Activated T-helper 1 cell treated with anti-CD3 and anti-CD28 coated beads, Interleukin-12 subunit alpha, Interleukin-12 subunit beta, Interleukin-2, Interleukin-4 antibody, amounts not matched to agents 30 ng/mL and 10 ng/mL and 1 ng/mL, durations not matched to agents 14 hours and 24 hours and 36 hours (primary cell): ENCODE data around the gene ERCC4. TPM values are rescaled to one million over a fixed set of nuclear protein-coding genes. Genes with fewer than 3 reads are reported as not detected.
A peak's percentile ranks its signal among the peaks of the same experiment; 100 is the strongest.

Experiments
- DNase-seq: peaks from one replicate; pipeline ENCODE4 v3.0.0; 2021; ENCODE audit warnings: low spot score
- H3K27ac Mint-ChIP-seq: one replicate; pipeline ENCODE4 v1.8.0; 2021; ENCODE audit warnings: mild to moderate bottlenecking, mixed read lengths
- H3K27me3 Mint-ChIP-seq: one replicate; pipeline ENCODE4 v1.8.0; 2022; ENCODE audit warnings: mild to moderate bottlenecking, moderate library complexity, mixed read lengths; ENCODE audit not compliant: insufficient read depth
- H3K36me3 Mint-ChIP-seq: one replicate; pipeline ENCODE4 v1.8.0; 2021; ENCODE audit warnings: low read depth, mixed read lengths
- H3K4me1 Mint-ChIP-seq: one replicate; pipeline ENCODE4 v1.8.0; 2021; ENCODE audit warnings: low read depth, mixed read lengths
- H3K4me3 Mint-ChIP-seq: one replicate; pipeline ENCODE4 v1.8.0; 2021; ENCODE audit warnings: mild to moderate bottlenecking, moderate library complexity, mixed read lengths
- H3K9me3 Mint-ChIP-seq: one replicate; pipeline ENCODE4 v1.8.0; 2021; ENCODE audit warnings: mixed read lengths
- intact Hi-C: fragments of 100-400 bp; cut with micrococcal nuclease; formaldehyde crosslinking; loops from one replicate; pipeline ENCODE4 v1.15.1; 2024
- total RNA-seq: library from RNA; stranded (reverse); gene quantifications from 2 replicates; pipeline ENCODE4 v1.2.3, GENCODE V29; 2022

ERCC4 gene
- total RNA-seq, 1 donor from 2014 or later: 15.9 TPM

DNA sequence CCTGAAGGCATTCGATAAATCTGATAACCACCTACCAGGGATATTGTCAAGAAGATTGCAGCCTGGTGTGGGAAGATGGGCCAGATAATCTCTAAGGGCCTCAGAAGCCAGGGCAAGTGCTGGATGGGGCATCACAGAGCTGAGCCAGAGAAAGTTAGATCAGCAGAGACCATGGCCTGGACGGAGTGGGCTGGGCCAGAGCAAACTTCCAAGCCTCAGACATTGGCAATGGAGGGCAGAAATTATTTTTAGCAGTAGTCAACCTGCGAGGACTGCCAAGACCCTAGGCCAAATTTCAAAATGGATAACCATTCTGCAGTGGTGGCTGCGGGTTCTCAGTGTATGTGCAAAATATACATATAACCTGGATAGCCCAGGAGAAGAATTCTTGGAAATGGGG is 18.5 kb downstream of the ERCC4 start:
- Mint-ChIP-seq H3K36me3 (peaks cover 37% of the 10 kb centered on the region), H3K4me1 (peaks cover 16% of the 10 kb centered on the region), H3K27me3 (no peaks in the 10 kb centered on the region), H3K27ac (no peak overlapping the region), H3K9me3 (no peaks in the 10 kb centered on the region), H3K4me3 (no peak overlapping the region)
- intact Hi-C loops: no loop called here
- no peak for DNase-seq

DNA sequence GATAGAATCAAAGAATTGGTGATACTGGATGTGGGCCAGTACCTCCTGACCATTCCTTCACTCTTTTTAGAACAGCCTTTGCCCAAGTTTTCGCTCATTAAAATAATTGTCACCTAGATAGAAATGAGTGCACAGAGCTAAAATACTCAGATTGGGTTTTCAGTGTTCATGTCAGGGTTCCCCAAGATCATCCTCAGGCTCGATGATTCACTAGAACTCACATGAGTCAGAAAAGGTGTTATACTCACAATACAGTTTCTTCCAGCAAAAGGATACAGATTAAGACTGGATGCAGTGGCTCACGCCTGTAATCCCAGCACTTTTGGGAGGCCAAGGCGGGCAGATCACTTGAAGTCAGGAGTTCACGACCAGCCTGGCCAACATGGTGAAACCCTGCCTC is 19.9 kb downstream of the ERCC4 start:
- Mint-ChIP-seq H3K27ac (no peak overlapping the region), H3K27me3 (no peaks in the 10 kb centered on the region), H3K4me1 (peaks cover 16% of the 10 kb centered on the region), H3K4me3 (no peak overlapping the region), H3K9me3 (no peaks in the 10 kb centered on the region), H3K36me3 (peaks cover 39% of the 10 kb centered on the region)
- no peak for DNase-seq
- intact Hi-C loops: no loop called here

DNA sequence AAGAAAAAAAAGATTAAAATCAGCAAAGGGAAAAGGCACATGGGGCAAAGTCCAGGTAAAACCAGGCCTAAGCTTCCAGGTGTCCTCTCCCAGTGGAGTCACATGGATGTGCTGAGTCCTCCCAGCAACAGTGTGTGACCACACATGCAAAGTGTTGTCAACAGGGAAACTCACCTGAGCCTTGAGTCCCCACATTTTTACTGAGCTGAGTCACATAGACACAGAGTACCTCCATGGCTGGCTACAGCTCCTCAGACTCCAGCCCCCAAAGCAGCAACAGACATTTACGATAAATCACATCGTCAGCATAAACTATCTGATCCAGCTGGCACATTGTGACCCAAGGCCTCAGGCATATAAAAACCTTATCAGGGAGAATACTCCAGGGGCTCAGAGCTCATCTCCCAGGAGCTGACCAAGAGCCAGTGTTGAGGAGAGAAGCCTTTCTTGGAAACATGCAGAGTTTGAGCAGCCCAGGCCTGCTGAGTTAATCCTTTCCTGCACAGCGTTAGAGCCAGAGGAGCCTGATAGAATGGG is 20.5 kb downstream of the ERCC4 start:
- Mint-ChIP-seq H3K4me3 (no peak overlapping the region), H3K36me3 (peaks cover 39% of the 10 kb centered on the region), H3K27me3 (no peaks in the 10 kb centered on the region), H3K4me1 (peaks cover 16% of the 10 kb centered on the region), H3K9me3 (no peaks in the 10 kb centered on the region), H3K27ac (no peak overlapping the region)
- DNase-seq: no peak
- intact Hi-C loops: no loop called here

DNA sequence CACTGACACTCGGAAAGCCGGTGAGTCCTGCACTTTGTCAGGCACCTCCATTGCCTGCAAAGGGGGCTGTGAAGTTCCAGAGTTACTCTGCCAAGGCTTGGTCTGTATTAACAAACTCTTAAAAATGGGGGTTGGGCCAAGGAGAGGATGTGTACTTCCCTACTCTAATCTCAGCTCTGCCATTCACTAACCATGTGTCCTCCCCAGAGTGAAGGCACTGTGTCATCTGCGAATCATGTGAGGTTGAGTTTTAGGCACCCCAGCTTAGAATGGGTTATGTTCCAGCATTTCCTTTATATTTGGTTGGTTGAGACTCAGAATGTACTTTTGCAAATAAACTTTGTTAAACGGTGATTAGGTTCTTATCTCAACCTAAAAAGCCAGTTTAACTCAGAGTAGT is 24.9 kb downstream of the ERCC4 start:
- no peaks in the 10 kb centered on the region for H3K27me3 Mint-ChIP-seq
- no peaks in the 10 kb centered on the region for H3K4me1 Mint-ChIP-seq
- H3K27ac Mint-ChIP-seq: no peak overlapping the region
- intact Hi-C loops: no loop called here
- no peak overlapping the region for H3K4me3 Mint-ChIP-seq
- peaks cover 38% of the 10 kb centered on the region for H3K36me3 Mint-ChIP-seq
- no peak for DNase-seq
- H3K9me3 Mint-ChIP-seq: no peaks in the 10 kb centered on the region

DNA sequence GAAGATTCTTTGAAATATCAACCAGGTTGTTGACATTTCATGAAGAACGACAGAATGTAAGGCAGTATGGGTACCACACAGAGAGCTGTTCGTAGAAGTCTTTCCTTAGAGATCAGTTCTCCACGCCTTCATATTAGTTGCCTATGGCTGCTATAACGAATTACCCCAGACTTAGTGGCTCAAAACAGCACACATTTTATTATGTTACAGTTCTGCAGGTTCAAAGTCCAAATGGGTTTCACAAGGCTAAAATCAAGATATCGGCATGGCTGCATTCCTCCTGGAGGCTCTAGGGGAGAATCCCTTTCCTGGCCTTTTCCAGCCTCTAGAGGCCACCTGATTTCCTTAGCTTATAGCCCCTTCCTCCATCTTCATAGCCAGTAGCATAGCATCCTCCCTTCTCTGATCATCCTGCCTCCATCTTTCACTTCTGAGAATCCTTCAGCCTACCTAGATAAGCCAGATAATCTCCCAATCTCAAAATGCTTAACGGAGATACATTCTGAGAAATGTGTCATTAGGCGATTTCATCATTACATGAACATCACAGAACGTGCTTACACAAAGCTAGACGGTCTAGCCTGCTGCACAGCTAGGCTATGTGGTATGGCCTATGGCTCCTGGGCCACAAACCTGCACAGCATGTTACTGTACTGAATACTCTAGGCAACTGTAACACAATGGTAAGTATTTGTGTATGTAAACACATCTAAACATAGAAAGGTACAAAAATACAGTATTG is 26.0 kb downstream of the ERCC4 start:
- no peaks in the 10 kb centered on the region for H3K9me3 Mint-ChIP-seq
- peaks cover 39% of the 10 kb centered on the region for H3K36me3 Mint-ChIP-seq
- H3K4me3 Mint-ChIP-seq: no peak overlapping the region
- no peaks in the 10 kb centered on the region for H3K4me1 Mint-ChIP-seq
- DNase-seq: no peak
- intact Hi-C loops: no loop called here
- no peak overlapping the region for H3K27ac Mint-ChIP-seq
- no peaks in the 10 kb centered on the region for H3K27me3 Mint-ChIP-seq

DNA sequence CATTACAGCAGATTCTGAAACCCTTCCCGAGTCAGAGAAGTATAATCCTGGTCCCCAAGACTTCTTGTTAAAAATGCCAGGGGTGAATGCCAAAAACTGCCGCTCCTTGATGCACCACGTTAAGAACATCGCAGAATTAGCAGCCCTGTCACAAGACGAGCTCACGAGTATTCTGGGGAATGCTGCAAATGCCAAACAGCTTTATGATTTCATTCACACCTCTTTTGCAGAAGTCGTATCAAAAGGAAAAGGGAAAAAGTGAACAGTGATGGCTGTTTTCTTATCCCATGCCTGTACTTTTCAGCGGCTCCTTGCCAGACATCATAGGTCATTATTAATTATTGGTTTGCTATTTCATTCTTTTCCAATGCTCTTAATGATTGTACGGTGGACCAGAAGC is 28.1 kb downstream of the ERCC4 start:
- no peaks in the 10 kb centered on the region for H3K27me3 Mint-ChIP-seq
- no peaks in the 10 kb centered on the region for H3K9me3 Mint-ChIP-seq
- no peak for DNase-seq
- no peak overlapping the region for H3K4me3 Mint-ChIP-seq
- intact Hi-C loops: no loop called here
- no peak overlapping the region for H3K27ac Mint-ChIP-seq
- peaks cover 34% of the 10 kb centered on the region for H3K36me3 Mint-ChIP-seq
- no peaks in the 10 kb centered on the region for H3K4me1 Mint-ChIP-seq

DNA sequence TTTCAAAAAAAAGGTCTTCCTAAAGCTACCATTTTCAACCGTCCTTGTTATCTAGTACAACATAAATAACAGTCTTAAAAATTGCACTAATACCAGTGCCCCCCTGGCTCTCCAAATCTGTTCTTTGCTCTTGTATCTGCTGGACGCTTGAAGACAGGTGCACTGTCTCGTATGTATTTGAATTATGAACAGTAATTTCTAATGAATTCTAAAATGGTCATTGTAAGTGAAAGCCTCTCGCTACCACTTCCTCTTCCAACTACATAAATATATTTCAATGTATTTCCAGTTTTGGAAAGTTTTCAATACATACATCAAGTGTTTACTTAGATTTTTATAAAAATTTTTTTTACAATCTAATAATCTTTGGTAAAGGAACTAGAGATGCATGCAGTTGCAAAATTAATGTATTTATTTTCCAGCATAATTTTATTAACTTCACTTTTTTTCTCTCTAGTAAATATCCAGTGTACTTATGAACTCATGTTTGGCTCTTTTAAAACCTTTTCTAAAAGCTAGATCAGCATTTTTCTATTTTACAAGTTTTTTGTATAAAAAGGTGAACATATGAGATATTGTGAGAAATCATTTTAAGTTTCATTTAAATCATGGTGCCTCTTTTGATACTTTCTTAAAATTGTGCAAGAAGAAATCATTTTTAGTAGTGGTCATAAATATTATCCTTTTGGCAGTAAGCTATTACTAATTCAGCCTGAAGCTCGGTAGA is 31.0 kb downstream of the ERCC4 start:
- Mint-ChIP-seq H3K9me3 (no peaks in the 10 kb centered on the region), H3K4me3 (no peak overlapping the region), H3K36me3 (peaks cover 22% of the 10 kb centered on the region), H3K27ac (no peak overlapping the region), H3K4me1 (peaks cover under 1% of the 10 kb centered on the region), H3K27me3 (no peaks in the 10 kb centered on the region)
- no peak for DNase-seq
- intact Hi-C loops: no loop called here

DNA sequence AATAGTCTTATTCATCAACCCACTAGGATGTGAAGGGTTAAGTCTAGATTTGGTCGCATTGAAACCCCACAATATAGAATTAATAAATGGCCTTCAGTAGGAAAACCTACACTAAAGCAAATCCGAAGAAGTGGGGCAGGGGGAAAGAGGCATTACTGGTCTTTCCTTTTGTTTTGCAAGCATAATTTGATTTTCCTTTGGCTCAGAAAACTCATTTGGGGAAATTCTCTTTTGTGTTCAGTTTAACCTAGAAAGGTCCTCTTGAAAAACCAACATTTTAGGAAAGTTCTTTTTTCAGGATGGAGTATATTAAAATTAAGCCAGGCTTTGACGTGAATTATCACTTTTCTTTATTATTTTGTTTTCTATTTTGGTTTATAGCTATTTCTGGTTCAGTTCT is 31.7 kb downstream of the ERCC4 start:
- no peak overlapping the region for H3K4me3 Mint-ChIP-seq
- intact Hi-C loops: no loop called here
- DNase-seq: no peak
- H3K27me3 Mint-ChIP-seq: no peaks in the 10 kb centered on the region
- peaks cover 16% of the 10 kb centered on the region for H3K36me3 Mint-ChIP-seq
- H3K9me3 Mint-ChIP-seq: no peaks in the 10 kb centered on the region
- H3K4me1 Mint-ChIP-seq: peaks cover 6% of the 10 kb centered on the region
- no peak overlapping the region for H3K27ac Mint-ChIP-seq

DNA sequence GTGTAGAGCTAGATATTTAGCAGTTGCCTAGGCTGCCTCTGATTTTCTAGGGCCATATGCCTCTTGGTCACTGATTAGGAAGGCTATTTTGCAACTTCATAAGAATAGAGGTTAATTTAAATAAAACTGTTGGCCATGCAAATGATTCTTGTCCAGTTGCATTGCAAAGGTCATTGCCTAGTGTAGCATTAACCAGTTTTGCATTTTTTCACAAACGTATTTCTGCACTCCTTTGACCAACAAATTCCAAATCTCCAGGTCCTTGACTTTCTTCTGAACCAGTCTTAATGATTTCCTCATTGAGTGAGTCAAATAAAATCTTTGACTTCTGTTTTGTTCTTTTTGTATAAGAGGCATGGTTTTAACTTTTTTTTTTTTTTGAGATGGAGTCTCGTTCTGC is 33.5 kb downstream of the ERCC4 start:
- H3K27me3 Mint-ChIP-seq: no peaks in the 10 kb centered on the region
- H3K4me3 Mint-ChIP-seq: no peak overlapping the region
- no peaks in the 10 kb centered on the region for H3K9me3 Mint-ChIP-seq
- no peak for DNase-seq
- peaks cover 11% of the 10 kb centered on the region for H3K4me1 Mint-ChIP-seq
- intact Hi-C loops: no loop called here
- H3K27ac Mint-ChIP-seq: no peak overlapping the region
- H3K36me3 Mint-ChIP-seq: peaks cover 7% of the 10 kb centered on the region

DNA sequence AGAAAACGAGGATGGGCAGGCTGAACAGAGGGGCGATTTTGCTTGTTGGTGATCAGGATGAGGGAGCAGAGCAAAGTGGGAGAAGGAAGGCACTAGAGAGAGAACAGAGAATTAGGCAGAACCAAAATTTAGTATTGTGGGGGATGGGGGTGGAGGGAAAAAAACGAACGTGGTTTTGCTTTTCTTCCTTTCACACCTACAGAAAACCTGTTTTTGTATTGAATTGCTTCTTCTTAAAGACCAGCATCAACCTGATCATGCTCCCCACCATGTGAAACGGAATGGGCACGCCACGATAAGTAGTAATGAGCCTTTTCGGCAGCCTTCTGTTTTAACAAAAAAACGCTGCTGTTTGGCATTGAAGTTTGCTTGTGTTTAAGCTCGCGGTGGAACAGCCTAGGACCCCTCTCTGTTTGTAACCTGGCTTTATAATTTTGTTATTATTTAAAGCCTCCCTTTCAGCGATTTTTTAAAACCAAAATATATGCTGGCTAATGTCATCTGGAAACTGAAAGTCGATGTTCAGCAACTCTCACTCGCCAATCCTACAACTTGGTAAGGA is 36.8 kb downstream of the ERCC4 start:
- Mint-ChIP-seq H3K36me3 (no peaks in the 10 kb centered on the region), H3K4me3 (peak overlapping the region; percentile 65), H3K27ac (peak overlapping the region; percentile 37), H3K9me3 (no peaks in the 10 kb centered on the region), H3K4me1 (peaks cover 11% of the 10 kb centered on the region), H3K27me3 (no peaks in the 10 kb centered on the region)
- intact Hi-C loops: no loop called here
- DNase-seq: no peak

DNA sequence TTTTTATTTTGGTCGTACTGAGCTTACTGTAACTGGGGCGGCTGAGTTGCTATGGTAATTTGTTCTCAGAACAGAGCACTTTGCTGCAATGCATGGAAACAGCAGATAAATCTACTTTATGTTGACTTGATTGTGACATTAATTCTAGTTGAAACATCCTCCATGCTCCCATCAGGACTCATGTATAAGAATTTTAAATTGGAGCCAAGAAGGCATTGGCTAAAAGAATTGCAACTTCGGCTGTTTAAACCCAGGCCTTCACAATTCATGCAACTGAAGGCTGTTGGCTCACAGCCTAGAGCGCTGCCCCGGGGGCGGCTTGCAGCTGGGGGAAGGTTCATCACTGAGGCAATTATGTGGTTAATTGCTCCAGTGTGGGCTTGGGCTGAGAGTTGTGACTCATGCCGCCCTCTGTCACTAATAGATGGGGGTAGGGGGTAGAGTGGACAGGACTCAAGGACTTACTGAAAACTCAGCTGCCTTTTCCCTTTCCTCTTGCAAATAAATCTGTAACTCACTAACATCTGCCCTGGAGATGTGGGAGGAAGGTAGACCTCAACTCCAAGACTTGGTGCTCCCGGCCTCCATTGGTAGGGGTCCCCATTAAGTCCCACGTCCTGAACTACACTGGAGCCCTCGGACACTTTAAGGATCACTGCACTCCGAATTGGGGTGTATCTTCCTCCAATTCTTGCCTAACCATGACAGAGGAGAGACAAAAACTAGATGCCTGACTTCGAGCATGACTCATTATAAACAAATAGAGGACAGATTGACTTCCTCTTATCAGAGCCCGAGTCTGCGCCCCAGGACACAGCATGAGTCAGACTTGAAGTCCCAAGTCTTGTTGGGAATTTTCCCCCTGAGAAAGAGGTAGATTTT is 37.5 kb downstream of the ERCC4 start:
- Mint-ChIP-seq H3K4me3 (no peak overlapping the region), H3K4me1 (peaks cover 11% of the 10 kb centered on the region), H3K9me3 (no peaks in the 10 kb centered on the region), H3K27me3 (no peaks in the 10 kb centered on the region), H3K36me3 (no peaks in the 10 kb centered on the region), H3K27ac (no peak overlapping the region)
- intact Hi-C loops: no loop called here
- no peak for DNase-seq

DNA sequence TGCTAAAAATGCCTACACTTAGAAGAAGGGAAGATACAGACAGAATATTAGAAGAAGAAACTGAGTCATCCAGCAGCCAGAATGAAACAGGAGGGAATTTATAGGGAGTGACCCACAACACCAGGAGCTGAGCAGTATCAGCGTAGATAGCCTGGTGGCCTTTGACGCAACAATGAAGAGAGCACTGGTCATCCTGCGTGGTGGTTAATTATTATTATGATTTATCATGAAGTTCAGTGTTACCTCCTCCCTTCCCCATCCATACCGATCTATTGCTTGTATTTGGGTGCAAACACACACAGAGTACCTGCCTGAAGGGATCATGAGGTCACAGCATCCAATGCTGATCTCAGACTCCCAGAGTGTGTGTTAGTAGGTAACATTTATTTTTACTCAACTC is 38.5 kb downstream of the ERCC4 start:
- no peaks in the 10 kb centered on the region for H3K36me3 Mint-ChIP-seq
- no peaks in the 10 kb centered on the region for H3K9me3 Mint-ChIP-seq
- no peak overlapping the region for H3K27ac Mint-ChIP-seq
- no peak overlapping the region for H3K4me3 Mint-ChIP-seq
- no peak for DNase-seq
- intact Hi-C loops: no loop called here
- peaks cover 3% of the 10 kb centered on the region for H3K27me3 Mint-ChIP-seq
- peaks cover 11% of the 10 kb centered on the region for H3K4me1 Mint-ChIP-seq
